GM10266 (cell line): ENCODE results near the gene SOX6.

ENCODE experiments used
- DNase-seq: peaks from one replicate; pipeline ENCODE4 v3.0.0; 2012; ENCODE audit errors: extremely low spot score
- CTCF ChIP-seq: IDR thresholded peaks from 2 replicates; pipeline ENCODE4 v1.5.1; 2012; ENCODE audit warnings: mild to moderate bottlenecking, low read depth; ENCODE audit not compliant: control insufficient read depth, insufficient read depth; ENCODE audit errors: missing control alignments

Gene SOX6

GRCh38 chr11:15933886-15934625 is 422.3 kb downstream of the SOX6 start:
- DNase-seq, result no peak
- TF ChIP-seq CTCF, result no peak

- no peak for TF ChIP-seq CTCF
- DNase-seq, result no peak
Observed at GRCh38 chr11:15932417-15932816, 423.9 kb downstream of the SOX6 start.

- TF ChIP-seq CTCF, result no peak
- no peak for DNase-seq
Observed at GRCh38 chr11:15931497-15931896, 424.8 kb downstream of the SOX6 start.

GRCh38 chr11:15930442-15931025 is 425.8 kb downstream of the SOX6 start:
- no peak for DNase-seq
- TF ChIP-seq CTCF, result no peak

GRCh38 chr11:15929371-15929901 is 426.9 kb downstream of the SOX6 start:
- no peak for TF ChIP-seq CTCF
- no peak for DNase-seq

- no peak for TF ChIP-seq CTCF
- no peak for DNase-seq
Observed at GRCh38 chr11:15927864-15928217, 428.5 kb downstream of the SOX6 start.

- no peak for TF ChIP-seq CTCF
- DNase-seq, result no peak
Observed at GRCh38 chr11:15927196-15927863, 429.0 kb downstream of the SOX6 start.
